ENCODE data around the gene P2RY6. TPM values are rescaled to one million over a fixed set of nuclear protein-coding genes. Genes with fewer than 3 reads are reported as not detected.
A peak's percentile ranks its signal among the peaks of the same experiment; 100 is the strongest.

The P2RY6 gene
- total and polyA plus RNA-seq, 2 of the 4 experiments (the other 2 are of a cell fraction), result 0.44 TPM; not detected in 1

DNA sequence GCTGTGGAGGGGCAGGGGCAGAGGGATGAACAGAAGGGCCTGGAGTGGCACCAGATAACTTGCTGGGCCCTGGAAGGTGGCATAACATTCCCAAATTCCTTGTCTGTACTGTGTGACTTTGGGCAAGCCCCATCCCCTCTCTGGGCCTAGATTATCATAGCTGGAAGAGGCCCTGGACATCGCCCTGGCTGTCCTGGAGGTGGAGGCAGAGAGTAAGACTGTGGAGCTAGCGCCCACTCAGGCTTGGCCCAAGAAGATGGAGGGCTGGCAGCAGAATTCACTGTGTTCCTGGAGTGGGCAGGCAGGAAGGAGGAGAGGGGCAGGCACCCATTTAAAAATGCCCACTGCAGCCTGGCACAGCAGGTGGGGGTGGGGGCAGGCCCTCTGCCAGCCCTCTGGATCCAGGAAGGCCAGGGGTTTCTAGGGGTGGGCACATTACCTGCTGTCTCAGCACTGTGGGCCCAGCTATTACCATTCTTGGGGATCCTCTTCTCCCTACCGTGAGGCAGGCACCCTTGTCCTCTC lies 58.5 kb downstream of the P2RY6 start:
- H3K4me3 ChIP-seq (ENCODE audit: insufficient read depth, low read depth, low read length), result no peak overlapping the region
- H3K9ac ChIP-seq (ENCODE audit: low read depth, low read length), result peak overlapping the region; percentile 42
- H4K5ac ChIP-seq (ENCODE audit: low read depth, low read length), result peak overlapping the region; percentile 50
- H3K18ac ChIP-seq (ENCODE audit: low read depth, low read length), result no peak overlapping the region
- peaks cover 38% of the 10 kb centered on the region for H3K9me1 ChIP-seq (ENCODE audit: insufficient read depth, low read length)
- intact Hi-C loops (cut with micrococcal nuclease) (no loop called here), in situ Hi-C loops (cut with MboI; ENCODE audit: low sequenced_read_pairs) (no loop called here), dilution Hi-C loops (cut with HindIII; ENCODE audit: low sequenced_read_pairs, unreplicated experiment) (no loop called here)
- H3K56ac ChIP-seq (ENCODE audit: extremely low read depth, insufficient read depth, low read length), result no peak overlapping the region
- no peaks in the 10 kb centered on the region for H3K9me3 ChIP-seq (ENCODE audit: control insufficient read depth, insufficient read depth, low read length)
- peak overlapping the region; percentile 95 for H3K4ac ChIP-seq (ENCODE audit: low read depth, low read length)
- peaks cover 22 to 91% of the 10 kb centered on the region in 2 experiments; a peak in 3 of 4 replicates for H3K79me1 ChIP-seq (ENCODE audit: low read depth in 1 of 2, low read length in 2 of 2)
- peak; percentile 61 for DNase-seq
- TF ChIP-seq MAFK (IDR thresholded peaks at IDR 0.05; ENCODE audit: low read depth, low read length), result no peak
- peak; percentile 31; the same call in 1 of the 2 replicates for TF ChIP-seq SMC3 (IDR thresholded peaks at IDR 0.05; ENCODE audit: low read depth, low read length)
- TF ChIP-seq RAD21 (IDR thresholded peaks at IDR 0.05; ENCODE audit: low read length), result peak; percentile 50
- peak; percentile 43 for TF ChIP-seq RCOR1 (IDR thresholded peaks at IDR 0.05; ENCODE audit: insufficient replicate concordance, low read length)
- TF ChIP-seq POLR2A (IDR thresholded peaks at IDR 0.05; ENCODE audit: low read depth, low read length), result no peak
- peak; percentile 62 for TF ChIP-seq CTCF (conservative IDR thresholded peaks at IDR 0.05; ENCODE audit: low read depth, low read length)
- ChIA-PET POLR2A (ENCODE audit: unreplicated experiment) (interaction anchor here (1.9 kb wide), 1 partner anchor 19 kb away, joined by 4 read pairs; no protein-coding TSS in a partner anchor), CTCF (interaction anchor here (1.0 to 1.4 kb wide), 4 partner anchors 10 to 23 kb away, joined by 3 to 5 read pairs (median 4); no protein-coding TSS in a partner anchor)
- 100% methylated on average over 1 of the region's 3 CpGs; no CpG with 5 or more reads in 1 of the 2 experiments for WGBS, 2 experiments (ENCODE audit: extremely low coverage in 2 of 2, insufficient read length in 1 of 2)
- peak; percentile 27 for ATAC-seq (ENCODE audit: low read depth)
- H2AK9ac ChIP-seq (replicated peaks; ENCODE audit: low read depth, low read length, poor library complexity), result no peak overlapping the region
- peak overlapping the region; percentile 66; the same call in 1 of the 2 replicates for H2BK20ac ChIP-seq (ENCODE audit: low read depth, low read length)
- H4K91ac ChIP-seq (ENCODE audit: insufficient read depth, low read depth, low read length), result peak overlapping the region; percentile 96
- H3K27me3 ChIP-seq (ENCODE audit: control insufficient read depth, insufficient read depth, low read length), result no peaks in the 10 kb centered on the region
- peak overlapping the region; percentile 88 for H2AK5ac ChIP-seq (ENCODE audit: low read depth, low read length)
- peak overlapping the region; percentile 90; the same call in 1 of the 2 replicates for H3K23ac ChIP-seq (ENCODE audit: low read depth, low read length)
- no TSS peak for BruUV-seq (replicated peaks)
- H3K36me3 ChIP-seq (ENCODE audit: control insufficient read depth, insufficient read depth, low read length), result peaks cover 10% of the 10 kb centered on the region
- peak overlapping the region; percentile 59; the same call in 1 of the 2 replicates for H3K4me2 ChIP-seq (ENCODE audit: low read depth, low read length)
- H2BK120ac ChIP-seq (ENCODE audit: low read depth, low read length), result peak overlapping the region; percentile 91
- peak overlapping the region; percentile 27 to 91; a peak in 3 of 4 replicates for H4K8ac ChIP-seq (ENCODE audit: low read depth in 2 of 2, low read length in 2 of 2)
- peak overlapping the region; percentile 97 for H3K14ac ChIP-seq (replicated peaks; ENCODE audit: low read depth, low read length)
- H3K4me1 ChIP-seq (ENCODE audit: control insufficient read depth, insufficient read depth, low read length), result peaks cover 65% of the 10 kb centered on the region
- H2BK15ac ChIP-seq (ENCODE audit: low read depth, low read length), result peak overlapping the region; percentile 92; the same call in 1 of the 3 replicates
- H2AFZ ChIP-seq (replicated peaks; ENCODE audit: low read length, poor library complexity), result peak overlapping the region; percentile 34
- H4K20me1 ChIP-seq (ENCODE audit: insufficient read depth, low read length), result peaks cover 82% of the 10 kb centered on the region
- peak overlapping the region; percentile 88 for H3K27ac ChIP-seq (ENCODE audit: insufficient read depth, low read length)
- peak overlapping the region; percentile 91 for H2BK5ac ChIP-seq (ENCODE audit: low read depth, low read length, poor library complexity, severe bottlenecking)

Measured in IMR-90 (cell line).